ENCODE data around the gene ROMO1.
"Not testable (repeated sequence)": the region's sequence is repeated elsewhere in the genome, so short reads cannot be mapped to it uniquely, and the experiment has no call there.

The ROMO1 gene

GRCh38 chr20:35702824-35703695, 3.9 kb downstream of the ROMO1 start:
- peaks cover 79 to 86% (median 81%) of the 10 kb centered on the region in 11 experiments for H4K20me1 ChIP-seq
- H3K9ac ChIP-seq, result no peak overlapping the region
- H3K27me3 ChIP-seq, result no peaks in the 10 kb centered on the region
- H3K9me3 ChIP-seq (replicated peaks in 1 of 11), result no peaks in the 10 kb centered on the region
- H3K36me3 ChIP-seq, result peaks cover 67 to 75% (median 72%) of the 10 kb centered on the region in 11 experiments
- H3K4me1 ChIP-seq, result peaks cover 16 to 32% (median 21%) of the 10 kb centered on the region in 10 experiments
- no peak overlapping the region for H3K4me3 ChIP-seq
- 0 out of 22 replicates have a peak overlapping the region, but pooled peaks of 1 of the 11 experiments have one; percentile 13 for H3K27ac ChIP-seq
- no peak for TF ChIP-seq Cebpa-rat (IDR thresholded peaks at IDR 0.05)
- no peak overlapping the region for H3K4me2 ChIP-seq

DNA sequence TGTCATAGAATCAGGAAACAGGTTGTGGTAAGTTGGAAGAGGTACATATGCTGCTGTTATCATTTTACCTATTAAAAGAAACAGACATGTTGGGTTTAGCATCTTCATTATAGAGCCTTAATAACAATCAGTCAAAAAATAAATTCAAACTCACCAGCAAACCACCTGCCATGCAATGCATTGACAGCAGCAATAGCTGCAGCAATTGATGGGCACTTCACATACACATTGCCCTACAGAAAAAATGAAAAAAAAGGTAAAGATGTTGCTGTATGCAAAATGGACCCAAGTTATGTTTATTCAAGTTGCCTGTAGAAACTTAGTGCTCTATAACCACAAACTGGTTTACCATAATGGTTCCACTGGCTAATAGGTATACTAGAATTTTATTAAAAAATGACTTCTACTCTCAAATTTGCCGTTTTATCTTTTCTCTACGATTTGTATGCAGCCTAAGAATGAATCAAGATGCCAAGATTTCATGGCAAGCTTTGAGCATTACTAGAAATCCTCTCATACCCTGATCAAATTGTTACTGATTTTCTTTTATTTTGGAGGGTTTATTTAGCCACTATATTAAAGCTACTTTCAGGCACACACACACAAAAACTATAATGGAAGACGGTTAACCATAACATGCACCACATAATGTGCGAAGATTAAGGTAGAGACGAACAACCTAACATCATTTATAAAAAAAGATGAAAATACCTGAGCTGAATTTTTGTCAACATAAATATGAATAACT, 5.5 kb downstream of the ROMO1 start:
- Histone ChIP-seq H4K20me1 (peaks cover 95 to 100% (median 98%) of the 10 kb centered on the region in 11 experiments), H3K36me3 (peaks cover 83 to 92% (median 88%) of the 10 kb centered on the region in 11 experiments), H3K27ac (no peak overlapping the region)

GRCh38 chr20:35705894-35706293, 6.7 kb downstream of the ROMO1 start:
- not testable (repeated sequence) for H3K4me3 ChIP-seq
- H3K36me3 ChIP-seq, result peaks cover 95 to 100% (median 100%) of the 10 kb centered on the region in 11 experiments
- peaks cover 99 to 100% (median 100%) of the 10 kb centered on the region in 11 experiments for H4K20me1 ChIP-seq

More for the DNA sequence above, 5.5 kb downstream of the ROMO1 start:
- Histone ChIP-seq H3K4me1 (peaks cover 11 to 26% (median 16%) of the 10 kb centered on the region in 10 experiments), H3K9me3 (replicated peaks in 1 of 11) (no peaks in the 10 kb centered on the region), H3K27me3 (no peaks in the 10 kb centered on the region), H3K9ac (no peak overlapping the region), H3K4me2 (no peak overlapping the region), H3K4me3 (no peak overlapping the region)
- no peak for TF ChIP-seq Cebpa-rat (IDR thresholded peaks at IDR 0.05)

GRCh38 chr20:35706591-35707529, 7.7 kb downstream of the ROMO1 start:
- not testable (repeated sequence) for H3K27ac ChIP-seq, H3K4me2 ChIP-seq
- peaks cover 100% of the 10 kb centered on the region in 11 experiments for H4K20me1 ChIP-seq

More at GRCh38 chr20:35705894-35706293, 6.7 kb downstream of the ROMO1 start:
- H3K27me3 ChIP-seq; H3K27ac ChIP-seq; H3K4me2 ChIP-seq; H3K9me3 ChIP-seq (replicated peaks in 1 of 11): not testable (repeated sequence)
- peaks cover under 1 to 18% (median 5%) of the 10 kb centered on the region in 10 experiments; a peak in 17 of 20 replicates for H3K4me1 ChIP-seq
- H3K9ac ChIP-seq, result 0 out of 22 replicates have a peak overlapping the region, but pooled peaks of 1 of the 11 experiments have one; percentile 16

DNA sequence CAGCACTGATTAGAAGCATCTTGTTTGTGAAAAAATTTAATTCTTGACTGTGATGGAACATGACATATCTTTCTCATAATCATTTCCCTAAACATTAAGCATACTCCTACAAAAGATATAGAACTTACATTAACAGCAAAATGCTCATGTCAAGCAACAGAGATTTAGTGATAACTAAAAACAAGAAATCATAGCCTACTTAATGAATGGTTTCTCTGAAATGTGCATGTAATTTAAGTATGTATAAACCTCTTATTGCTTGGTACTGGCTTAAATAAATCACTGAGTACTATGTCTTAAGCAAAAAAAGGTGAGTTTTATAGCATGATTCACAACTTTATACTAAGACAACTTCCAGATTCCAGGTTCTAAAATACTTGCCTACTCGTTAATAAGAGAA, 9.3 kb downstream of the ROMO1 start:
- Histone ChIP-seq H3K4me1 (peaks cover 0 to 14% (median 0%) of the 10 kb centered on the region in 10 experiments; a peak in 2 of 20 replicates), H3K27ac (no peak overlapping the region), H3K4me2 (no peak overlapping the region), H4K20me1 (peaks cover 100% of the 10 kb centered on the region in 11 experiments), H3K4me3 (no peak overlapping the region), H3K27me3 (no peaks in the 10 kb centered on the region), H3K9me3 (replicated peaks in 1 of 11) (no peaks in the 10 kb centered on the region), H3K36me3 (peaks cover 97 to 100% (median 100%) of the 10 kb centered on the region in 11 experiments), H3K9ac (no peak overlapping the region)
- no peak for TF ChIP-seq Cebpa-rat (IDR thresholded peaks at IDR 0.05)

More at GRCh38 chr20:35706591-35707529, 7.7 kb downstream of the ROMO1 start:
- not testable (repeated sequence) for H3K4me3 ChIP-seq; H3K9me3 ChIP-seq (replicated peaks in 1 of 11); H3K27me3 ChIP-seq; H3K9ac ChIP-seq
- Histone ChIP-seq H3K4me1 (peaks cover 0 to 14% (median 0%) of the 10 kb centered on the region in 10 experiments; a peak in 5 of 20 replicates), H3K36me3 (peaks cover 98 to 100% (median 100%) of the 10 kb centered on the region in 11 experiments)

DNA sequence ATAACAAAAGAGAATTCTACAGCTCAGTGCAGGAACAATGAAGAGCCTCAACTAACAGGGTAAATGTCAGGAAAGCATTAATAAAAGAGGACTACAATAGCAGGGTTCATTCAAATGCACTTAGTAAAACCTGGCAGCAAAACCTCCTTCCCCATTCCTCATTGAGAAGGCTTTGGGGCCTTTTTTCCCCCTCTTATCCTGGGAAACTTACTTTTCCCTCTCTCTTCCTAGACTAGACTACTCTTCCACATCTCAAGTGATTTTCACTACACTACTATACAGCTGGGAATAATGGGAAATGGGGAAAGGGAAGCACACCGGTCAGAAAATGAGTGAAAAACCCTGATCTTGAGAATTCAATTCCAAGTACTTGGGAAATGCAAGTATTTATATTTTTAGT, 10.1 kb downstream of the ROMO1 start:
- Histone ChIP-seq H3K27me3 (no peaks in the 10 kb centered on the region), H3K27ac (no peak overlapping the region), H3K9ac (peak overlapping the region in 1 of 11 experiments; percentile 54; a peak in 1 of 22 replicates), H3K4me3 (no peak overlapping the region), H3K4me2 (no peak overlapping the region), H4K20me1 (peaks cover 100% of the 10 kb centered on the region in 11 experiments), H3K36me3 (peaks cover 97 to 100% (median 100%) of the 10 kb centered on the region in 11 experiments), H3K4me1 (peaks cover 0 to 14% (median 2%) of the 10 kb centered on the region in 10 experiments; a peak in 6 of 20 replicates), H3K9me3 (replicated peaks in 1 of 11) (no peaks in the 10 kb centered on the region)
- TF ChIP-seq Cebpa-rat (IDR thresholded peaks at IDR 0.05), result no peak

- peaks cover 97 to 100% (median 100%) of the 10 kb centered on the region in 11 experiments for H3K36me3 ChIP-seq
- no peak overlapping the region for H3K4me2 ChIP-seq
- H3K27me3 ChIP-seq, result no peaks in the 10 kb centered on the region
- peaks cover 0 to 14% (median 5%) of the 10 kb centered on the region in 10 experiments; a peak in 7 of 20 replicates for H3K4me1 ChIP-seq
- H3K27ac ChIP-seq, result no peak overlapping the region
- H4K20me1 ChIP-seq, result peaks cover 100% of the 10 kb centered on the region in 11 experiments
- no peaks in the 10 kb centered on the region for H3K9me3 ChIP-seq (replicated peaks in 1 of 11)
- peak overlapping the region in 1 of 11 experiments; percentile 54; a peak in 1 of 22 replicates for H3K9ac ChIP-seq
- H3K4me3 ChIP-seq, result no peak overlapping the region
- no peak for TF ChIP-seq Cebpa-rat (IDR thresholded peaks at IDR 0.05)
Observed at GRCh38 chr20:35710039-35710438, 10.8 kb downstream of the ROMO1 start.
